ENCODE data around the gene R3HDML.

Gene R3HDML

GRCh38 chr20:44302026-44302669 is 34.7 kb upstream of the R3HDML start:
- Histone ChIP-seq H3K79me1 (ENCODE audit: low read length) (no peaks in the 10 kb centered on the region), H3K27me3 (ENCODE audit: insufficient read depth, low read length) (no peaks in the 10 kb centered on the region), H3K79me2 (ENCODE audit: control insufficient read depth, insufficient read depth, low read length, poor library complexity) (no peaks in the 10 kb centered on the region), H3K4me2 (ENCODE audit: low read length) (no peak overlapping the region), H2AFZ (ENCODE audit: insufficient read depth, low read length, poor library complexity) (no peak overlapping the region), H2BK5ac (ENCODE audit: low read depth, low read length, poor library complexity) (no peak overlapping the region), H3K14ac (ENCODE audit: low read length) (no peak overlapping the region), H3K27ac (ENCODE audit: low read depth, low read length) (no peak overlapping the region), H4K91ac (ENCODE audit: low read depth, low read length) (no peak overlapping the region), H3K18ac (ENCODE audit: low read length) (no peak overlapping the region), H3K9me3 (ENCODE audit: insufficient read depth, low read depth, low read length) (peaks cover 2% of the 10 kb centered on the region), H3K36me3 (ENCODE audit: control insufficient read depth in 1 of 2, insufficient read depth in 2 of 2, low read length in 2 of 2) (peaks cover 0 to 2% of the 10 kb centered on the region in 2 experiments), H2AK5ac (ENCODE audit: low read length) (no peak overlapping the region), H3K4me3 (ENCODE audit: low read depth, low read length) (no peak overlapping the region), H3K4me1 (ENCODE audit: control insufficient read depth in 1 of 2, insufficient read depth in 2 of 2, low read length in 2 of 2) (no peaks in the 10 kb centered on the region), H4K8ac (ENCODE audit: low read depth, low read length) (no peak overlapping the region), H3K4ac (ENCODE audit: low read depth, low read length) (no peak overlapping the region), H4K12ac (ENCODE audit: low read depth, low read length) (no peak overlapping the region), H2BK12ac (ENCODE audit: low read length) (no peak overlapping the region), H3K9ac (ENCODE audit: low read length) (no peak overlapping the region), H3K23ac (ENCODE audit: low read length) (no peak overlapping the region), H2BK120ac (ENCODE audit: insufficient read depth, low read length, poor library complexity) (no peak overlapping the region)
- WGBS (ENCODE audit: extremely low coverage, insufficient coverage, insufficient read length) = no CpG with 5 or more reads among the region's 5 CpGs
- DNase-seq = no peak

- Histone ChIP-seq H3K36me3 (ENCODE audit: control insufficient read depth in 1 of 2, insufficient read depth in 2 of 2, low read length in 2 of 2) (peaks cover 0 to 2% of the 10 kb centered on the region in 2 experiments), H3K4me1 (ENCODE audit: control insufficient read depth in 1 of 2, insufficient read depth in 2 of 2, low read length in 2 of 2) (no peaks in the 10 kb centered on the region), H4K8ac (ENCODE audit: low read depth, low read length) (no peak overlapping the region), H2BK12ac (ENCODE audit: low read length) (no peak overlapping the region), H2AK5ac (ENCODE audit: low read length) (no peak overlapping the region), H2BK5ac (ENCODE audit: low read depth, low read length, poor library complexity) (no peak overlapping the region), H2AFZ (ENCODE audit: insufficient read depth, low read length, poor library complexity) (no peak overlapping the region), H3K4me2 (ENCODE audit: low read length) (no peak overlapping the region), H3K9me3 (ENCODE audit: insufficient read depth, low read depth, low read length) (peaks cover 2% of the 10 kb centered on the region), H3K9ac (ENCODE audit: low read length) (no peak overlapping the region), H3K79me2 (ENCODE audit: control insufficient read depth, insufficient read depth, low read length, poor library complexity) (no peaks in the 10 kb centered on the region), H3K79me1 (ENCODE audit: low read length) (no peaks in the 10 kb centered on the region), H3K18ac (ENCODE audit: low read length) (no peak overlapping the region), H3K27ac (ENCODE audit: low read depth, low read length) (no peak overlapping the region), H3K14ac (ENCODE audit: low read length) (no peak overlapping the region), H2BK120ac (ENCODE audit: insufficient read depth, low read length, poor library complexity) (no peak overlapping the region), H3K27me3 (ENCODE audit: insufficient read depth, low read length) (no peaks in the 10 kb centered on the region), H3K4me3 (ENCODE audit: low read depth, low read length) (no peak overlapping the region), H4K12ac (ENCODE audit: low read depth, low read length) (no peak overlapping the region), H3K4ac (ENCODE audit: low read depth, low read length) (no peak overlapping the region), H3K23ac (ENCODE audit: low read length) (no peak overlapping the region), H4K91ac (ENCODE audit: low read depth, low read length) (no peak overlapping the region)
- no peak for DNase-seq
- whole genome bisulfite sequencing (ENCODE audit: extremely low coverage, insufficient coverage, insufficient read length) = no CpG with 5 or more reads among the region's 8 CpGs
Measured at GRCh38 chr20:44302736-44303135, 34.1 kb upstream of the R3HDML start.

GRCh38 chr20:44304383-44304782 is 32.5 kb upstream of the R3HDML start:
- Histone ChIP-seq H3K4ac (ENCODE audit: low read depth, low read length) (no peak overlapping the region), H3K9me3 (ENCODE audit: insufficient read depth, low read depth, low read length) (no peaks in the 10 kb centered on the region)

GRCh38 chr20:44306927-44307326 is 29.9 kb upstream of the R3HDML start:
- no peak for DNase-seq
- H2AK5ac ChIP-seq (ENCODE audit: low read length) = no peak overlapping the region
- no peak overlapping the region for H3K4me3 ChIP-seq (ENCODE audit: low read depth, low read length)
- WGBS (ENCODE audit: extremely low coverage, insufficient coverage, insufficient read length) = no CpG with 5 or more reads among the region's 9 CpGs
- H3K9ac ChIP-seq (ENCODE audit: low read length) = no peak overlapping the region
- peaks cover 4% of the 10 kb centered on the region for H3K79me2 ChIP-seq (ENCODE audit: control insufficient read depth, insufficient read depth, low read length, poor library complexity)
- no peak overlapping the region for H2BK12ac ChIP-seq (ENCODE audit: low read length)
- no peak overlapping the region for H4K12ac ChIP-seq (ENCODE audit: low read depth, low read length)
- no peak overlapping the region for H4K8ac ChIP-seq (ENCODE audit: low read depth, low read length)
- H3K27me3 ChIP-seq (ENCODE audit: insufficient read depth, low read length) = no peaks in the 10 kb centered on the region
- no peak overlapping the region for H3K18ac ChIP-seq (ENCODE audit: low read length)
- H3K14ac ChIP-seq (ENCODE audit: low read length) = no peak overlapping the region
- H3K23ac ChIP-seq (ENCODE audit: low read length) = no peak overlapping the region
- no peak overlapping the region for H2BK5ac ChIP-seq (ENCODE audit: low read depth, low read length, poor library complexity)
- no peak overlapping the region for H2BK120ac ChIP-seq (ENCODE audit: insufficient read depth, low read length, poor library complexity)
- H3K27ac ChIP-seq (ENCODE audit: low read depth, low read length) = no peak overlapping the region
- no peak overlapping the region for H4K91ac ChIP-seq (ENCODE audit: low read depth, low read length)
- no peak overlapping the region for H2AFZ ChIP-seq (ENCODE audit: insufficient read depth, low read length, poor library complexity)
- peaks cover 0 to 2% of the 10 kb centered on the region in 2 experiments for H3K36me3 ChIP-seq (ENCODE audit: control insufficient read depth in 1 of 2, insufficient read depth in 2 of 2, low read length in 2 of 2)
- no peak overlapping the region for H3K4me2 ChIP-seq (ENCODE audit: low read length)
- H3K4me1 ChIP-seq (ENCODE audit: control insufficient read depth in 1 of 2, insufficient read depth in 2 of 2, low read length in 2 of 2) = peaks cover 5 to 7% of the 10 kb centered on the region in 2 experiments
- peaks cover 3% of the 10 kb centered on the region for H3K79me1 ChIP-seq (ENCODE audit: low read length)
- no peaks in the 10 kb centered on the region for H3K9me3 ChIP-seq (ENCODE audit: insufficient read depth, low read depth, low read length)
- H3K4ac ChIP-seq (ENCODE audit: low read depth, low read length) = no peak overlapping the region

More at GRCh38 chr20:44304383-44304782, 32.5 kb upstream of the R3HDML start:
- H3K4me2 ChIP-seq (ENCODE audit: low read length) = no peak overlapping the region
- H2BK12ac ChIP-seq (ENCODE audit: low read length) = no peak overlapping the region
- H2AK5ac ChIP-seq (ENCODE audit: low read length) = no peak overlapping the region
- H2BK5ac ChIP-seq (ENCODE audit: low read depth, low read length, poor library complexity) = no peak overlapping the region
- H3K23ac ChIP-seq (ENCODE audit: low read length) = no peak overlapping the region
- no peak overlapping the region for H4K91ac ChIP-seq (ENCODE audit: low read depth, low read length)
- H3K4me3 ChIP-seq (ENCODE audit: low read depth, low read length) = no peak overlapping the region
- no peaks in the 10 kb centered on the region for H3K4me1 ChIP-seq (ENCODE audit: control insufficient read depth in 1 of 2, insufficient read depth in 2 of 2, low read length in 2 of 2)
- H4K12ac ChIP-seq (ENCODE audit: low read depth, low read length) = no peak overlapping the region
- no peak overlapping the region for H3K9ac ChIP-seq (ENCODE audit: low read length)
- H3K27ac ChIP-seq (ENCODE audit: low read depth, low read length) = no peak overlapping the region
- no peak for DNase-seq
- no peaks in the 10 kb centered on the region for H3K79me2 ChIP-seq (ENCODE audit: control insufficient read depth, insufficient read depth, low read length, poor library complexity)
- H3K27me3 ChIP-seq (ENCODE audit: insufficient read depth, low read length) = no peaks in the 10 kb centered on the region
- no peaks in the 10 kb centered on the region for H3K79me1 ChIP-seq (ENCODE audit: low read length)
- no peak overlapping the region for H3K14ac ChIP-seq (ENCODE audit: low read length)
- H2AFZ ChIP-seq (ENCODE audit: insufficient read depth, low read length, poor library complexity) = no peak overlapping the region
- no peak overlapping the region for H3K18ac ChIP-seq (ENCODE audit: low read length)
- H2BK120ac ChIP-seq (ENCODE audit: insufficient read depth, low read length, poor library complexity) = no peak overlapping the region
- H4K8ac ChIP-seq (ENCODE audit: low read depth, low read length) = no peak overlapping the region
- peaks cover 0 to 2% of the 10 kb centered on the region in 2 experiments for H3K36me3 ChIP-seq (ENCODE audit: control insufficient read depth in 1 of 2, insufficient read depth in 2 of 2, low read length in 2 of 2)
